ENCODE measurements around the gene WHRN. TPM values are rescaled to one million over a fixed set of nuclear protein-coding genes. Genes with fewer than 3 reads are reported as not detected.

WHRN gene
- total RNA-seq, 2 experiments from 2014 or later: 1.9 to 2.1 TPM

- intact Hi-C loops (cut with micrococcal nuclease): loop anchor here (10.0 kb wide), 1 partner anchor 862 kb away; no protein-coding TSS in a partner anchor
- H3K9me3 Mint-ChIP-seq: no peaks in the 10 kb centered on the region
- no peak overlapping the region for H3K4me3 Mint-ChIP-seq
- no peaks in the 10 kb centered on the region for H3K27me3 Mint-ChIP-seq (ENCODE audit: low read depth)
- H3K36me3 Mint-ChIP-seq (ENCODE audit: low read depth): peaks cover 68% of the 10 kb centered on the region
- CTCF ChIA-PET: interaction anchor here (0.7 kb wide), 1 partner anchor 29 kb away, joined by 3 read pairs; no protein-coding TSS in a partner anchor
- peak overlapping the region; percentile 80 for H3K27ac Mint-ChIP-seq
- no peak for DNase-seq
- peaks cover 85% of the 10 kb centered on the region for H3K4me1 Mint-ChIP-seq (ENCODE audit: low read depth)
Observed at GRCh38 chr9:114376586-114377445, 128.5 kb downstream of the WHRN start.

- Mint-ChIP-seq H3K27ac (peak overlapping the region; percentile 95), H3K4me1 (ENCODE audit: low read depth) (peaks cover 88% of the 10 kb centered on the region), H3K9me3 (no peaks in the 10 kb centered on the region), H3K27me3 (ENCODE audit: low read depth) (no peaks in the 10 kb centered on the region), H3K36me3 (ENCODE audit: low read depth) (peaks cover 73% of the 10 kb centered on the region), H3K4me3 (no peak overlapping the region)
- DNase-seq: peak; percentile 43
- CTCF ChIA-PET: no interaction called here
- intact Hi-C loops (cut with micrococcal nuclease): loop anchor here (10.0 kb wide), 1 partner anchor 861 kb away; no protein-coding TSS in a partner anchor
Observed at GRCh38 chr9:114375386-114376175, 129.7 kb downstream of the WHRN start.

GRCh38 chr9:114374936-114375335 lies 130.3 kb downstream of the WHRN start:
- H3K27me3 Mint-ChIP-seq (ENCODE audit: low read depth): no peaks in the 10 kb centered on the region
- H3K4me3 Mint-ChIP-seq: no peak overlapping the region
- H3K9me3 Mint-ChIP-seq: no peaks in the 10 kb centered on the region
- no peak for DNase-seq
- intact Hi-C loops (cut with micrococcal nuclease): loop anchor here (5.0 to 10.0 kb wide), 2 partner anchors 38 to 860 kb away; no protein-coding TSS in a partner anchor
- H3K4me1 Mint-ChIP-seq (ENCODE audit: low read depth): peaks cover 87% of the 10 kb centered on the region
- H3K27ac Mint-ChIP-seq: peak overlapping the region; percentile 95
- CTCF ChIA-PET: no interaction called here
- peaks cover 70% of the 10 kb centered on the region for H3K36me3 Mint-ChIP-seq (ENCODE audit: low read depth)

GRCh38 chr9:114373960-114374730 lies 131.1 kb downstream of the WHRN start:
- DNase-seq: peak; percentile 56
- Mint-ChIP-seq H3K36me3 (ENCODE audit: low read depth) (peaks cover 69% of the 10 kb centered on the region), H3K27me3 (ENCODE audit: low read depth) (no peaks in the 10 kb centered on the region), H3K4me1 (ENCODE audit: low read depth) (peaks cover 84% of the 10 kb centered on the region), H3K9me3 (no peaks in the 10 kb centered on the region), H3K4me3 (peak overlapping the region; percentile 7), H3K27ac (peak overlapping the region; percentile 95)
- CTCF ChIA-PET: interaction anchor here (0.9 to 2.0 kb wide), 5 partner anchors 7 to 14 kb away, joined by 4 to 11 read pairs (median 7); partner anchors contain the start of gene AKNA
- intact Hi-C loops (cut with micrococcal nuclease): loop anchor here (1.0 to 10.0 kb wide), 4 partner anchors 11 to 859 kb away; no protein-coding TSS in a partner anchor

- Mint-ChIP-seq H3K9me3 (no peaks in the 10 kb centered on the region), H3K4me1 (ENCODE audit: low read depth) (peaks cover 81% of the 10 kb centered on the region), H3K27ac (peak overlapping the region; percentile 95), H3K4me3 (peak overlapping the region; percentile 67), H3K36me3 (ENCODE audit: low read depth) (peaks cover 64% of the 10 kb centered on the region), H3K27me3 (ENCODE audit: low read depth) (no peaks in the 10 kb centered on the region)
- DNase-seq: peak; percentile 93
- intact Hi-C loops (cut with micrococcal nuclease): loop anchor here (1.0 to 10.0 kb wide), 6 partner anchors 10 to 858 kb away; no protein-coding TSS in a partner anchor
- CTCF ChIA-PET: interaction anchor here (0.9 to 2.4 kb wide), 7 partner anchors 9 to 20 kb away, joined by 3 to 11 read pairs (median 7); partner anchors contain the start of gene AKNA
Observed at GRCh38 chr9:114372921-114373448, 132.3 kb downstream of the WHRN start.

- peak overlapping the region; percentile 67 for H3K4me3 Mint-ChIP-seq
- H3K36me3 Mint-ChIP-seq (ENCODE audit: low read depth): peaks cover 65% of the 10 kb centered on the region
- intact Hi-C loops (cut with micrococcal nuclease): loop anchor here (1.0 to 10.0 kb wide), 4 partner anchors 9 to 857 kb away; no protein-coding TSS in a partner anchor
- H3K27me3 Mint-ChIP-seq (ENCODE audit: low read depth): no peaks in the 10 kb centered on the region
- DNase-seq: peak; percentile 71
- H3K4me1 Mint-ChIP-seq (ENCODE audit: low read depth): peaks cover 82% of the 10 kb centered on the region
- H3K9me3 Mint-ChIP-seq: no peaks in the 10 kb centered on the region
- CTCF ChIA-PET: interaction anchor here (1.0 to 2.4 kb wide), 11 partner anchors 9 to 33 kb away, joined by 3 to 14 read pairs (median 5); partner anchors contain the start of gene AKNA
- H3K27ac Mint-ChIP-seq: peak overlapping the region; percentile 95
Observed at GRCh38 chr9:114371973-114372917, 133.0 kb downstream of the WHRN start.

- CTCF ChIA-PET: interaction anchor here (1.0 to 2.4 kb wide), 8 partner anchors 10 to 34 kb away, joined by 3 to 14 read pairs (median 4); partner anchors contain the start of gene AKNA
- H3K4me3 Mint-ChIP-seq: peak overlapping the region; percentile 67
- no peaks in the 10 kb centered on the region for H3K27me3 Mint-ChIP-seq (ENCODE audit: low read depth)
- peaks cover 83% of the 10 kb centered on the region for H3K4me1 Mint-ChIP-seq (ENCODE audit: low read depth)
- H3K27ac Mint-ChIP-seq: peak overlapping the region; percentile 95
- intact Hi-C loops (cut with micrococcal nuclease): loop anchor here (5.0 to 10.0 kb wide), 2 partner anchors 34 to 857 kb away; no protein-coding TSS in a partner anchor
- DNase-seq: no peak
- H3K36me3 Mint-ChIP-seq (ENCODE audit: low read depth): peaks cover 66% of the 10 kb centered on the region
- H3K9me3 Mint-ChIP-seq: no peaks in the 10 kb centered on the region
Observed at GRCh38 chr9:114371343-114371944, 133.8 kb downstream of the WHRN start.

GRCh38 chr9:114370968-114371320 lies 134.3 kb downstream of the WHRN start:
- H3K36me3 Mint-ChIP-seq (ENCODE audit: low read depth): peaks cover 69% of the 10 kb centered on the region
- DNase-seq: no peak
- peak overlapping the region; percentile 95 for H3K27ac Mint-ChIP-seq
- H3K9me3 Mint-ChIP-seq: no peaks in the 10 kb centered on the region
- H3K4me3 Mint-ChIP-seq: no peak overlapping the region
- H3K4me1 Mint-ChIP-seq (ENCODE audit: low read depth): peaks cover 87% of the 10 kb centered on the region
- CTCF ChIA-PET: interaction anchor here (1.0 to 2.4 kb wide), 6 partner anchors 10 to 35 kb away, joined by 3 to 14 read pairs (median 5); partner anchors contain the start of gene AKNA
- intact Hi-C loops (cut with micrococcal nuclease): loop anchor here (5.0 to 10.0 kb wide), 2 partner anchors 34 to 856 kb away; no protein-coding TSS in a partner anchor
- H3K27me3 Mint-ChIP-seq (ENCODE audit: low read depth): no peaks in the 10 kb centered on the region

GRCh38 chr9:114370251-114370967 lies 134.9 kb downstream of the WHRN start:
- H3K36me3 Mint-ChIP-seq (ENCODE audit: low read depth): peaks cover 69% of the 10 kb centered on the region
- peaks cover 86% of the 10 kb centered on the region for H3K4me1 Mint-ChIP-seq (ENCODE audit: low read depth)
- H3K4me3 Mint-ChIP-seq: no peak overlapping the region
- DNase-seq: no peak
- CTCF ChIA-PET: interaction anchor here (1.6 to 1.8 kb wide), 2 partner anchors 15 to 35 kb away, joined by 3 to 14 read pairs; no protein-coding TSS in a partner anchor
- H3K27ac Mint-ChIP-seq: peak overlapping the region; percentile 95
- H3K9me3 Mint-ChIP-seq: no peaks in the 10 kb centered on the region
- intact Hi-C loops (cut with micrococcal nuclease): loop anchor here (5.0 to 10.0 kb wide), 2 partner anchors 33 to 856 kb away; no protein-coding TSS in a partner anchor
- H3K27me3 Mint-ChIP-seq (ENCODE audit: low read depth): no peaks in the 10 kb centered on the region

All from activated naive CD4-positive, alpha-beta T cell treated with anti-CD3 and anti-CD28 coated beads for 36 hours (primary cell).